ENCODE measurements around the gene OR3A2. TPM values are rescaled to one million over a fixed set of nuclear protein-coding genes. Genes with fewer than 3 reads are reported as not detected.
"Not testable (repeated sequence)": the region's sequence is repeated elsewhere in the genome, so short reads cannot be mapped to it uniquely, and the experiment has no call there.

The OR3A2 gene
- total RNA-seq, 1 donor from 2014 or later, result not detected

DNA sequence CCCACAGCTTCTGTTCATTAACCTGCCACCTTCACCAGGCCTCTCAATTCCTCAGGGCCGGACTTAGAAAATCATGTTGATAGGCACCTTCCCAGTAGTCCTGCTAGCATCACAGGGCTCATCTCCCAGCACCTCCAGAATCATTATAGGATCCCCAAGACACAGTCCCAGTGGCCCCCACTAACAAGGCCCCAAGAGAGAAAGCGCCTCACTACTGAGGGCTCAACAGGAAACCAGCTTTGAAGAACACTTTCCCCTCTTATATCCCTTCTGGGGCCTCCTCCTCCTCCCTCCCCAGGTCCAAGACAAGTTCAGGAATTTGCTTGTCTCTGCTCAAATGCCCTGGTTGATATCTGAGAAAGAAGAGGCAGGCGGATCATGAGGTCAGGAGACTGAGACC, 25.0 kb upstream of the OR3A2 start, which contains the start of gene OR3A3:
TSS of gene OR3A3 (plus strand) at position 301 of the 400 bp plus-strand sequence.
- no peak within 1 kb of the TSS for H3K27ac Mint-ChIP-seq (ENCODE audit: unreplicated experiment)
- TF ChIP-seq, protein P1, sequence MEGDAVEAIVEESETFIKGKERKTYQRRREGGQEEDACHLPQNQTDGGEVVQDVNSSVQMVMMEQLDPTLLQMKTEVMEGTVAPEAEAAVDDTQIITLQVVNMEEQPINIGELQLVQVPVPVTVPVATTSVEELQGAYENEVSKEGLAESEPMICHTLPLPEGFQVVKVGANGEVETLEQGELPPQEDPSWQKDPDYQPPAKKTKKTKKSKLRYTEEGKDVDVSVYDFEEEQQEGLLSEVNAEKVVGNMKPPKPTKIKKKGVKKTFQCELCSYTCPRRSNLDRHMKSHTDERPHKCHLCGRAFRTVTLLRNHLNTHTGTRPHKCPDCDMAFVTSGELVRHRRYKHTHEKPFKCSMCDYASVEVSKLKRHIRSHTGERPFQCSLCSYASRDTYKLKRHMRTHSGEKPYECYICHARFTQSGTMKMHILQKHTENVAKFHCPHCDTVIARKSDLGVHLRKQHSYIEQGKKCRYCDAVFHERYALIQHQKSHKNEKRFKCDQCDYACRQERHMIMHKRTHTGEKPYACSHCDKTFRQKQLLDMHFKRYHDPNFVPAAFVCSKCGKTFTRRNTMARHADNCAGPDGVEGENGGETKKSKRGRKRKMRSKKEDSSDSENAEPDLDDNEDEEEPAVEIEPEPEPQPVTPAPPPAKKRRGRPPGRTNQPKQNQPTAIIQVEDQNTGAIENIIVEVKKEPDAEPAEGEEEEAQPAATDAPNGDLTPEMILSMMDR (IDR thresholded peaks at IDR 0.05), result no peak
- peaks cover 2% of the 10 kb centered on the region for H3K27me3 Mint-ChIP-seq (ENCODE audit: low read depth)
- H3K9me3 Mint-ChIP-seq (ENCODE audit: low read depth), result peaks cover 29% of the 10 kb centered on the region
- H3K36me3 Mint-ChIP-seq (ENCODE audit: low read depth), result peaks cover 2% of the 10 kb centered on the region
- H3K4me3 Mint-ChIP-seq (ENCODE audit: unreplicated experiment), result no peak within 1 kb of the TSS
- H3K4me1 Mint-ChIP-seq (ENCODE audit: low read depth), result no peaks in the 10 kb centered on the region
- no peak for DNase-seq (ENCODE audit: low spot score)

DNA sequence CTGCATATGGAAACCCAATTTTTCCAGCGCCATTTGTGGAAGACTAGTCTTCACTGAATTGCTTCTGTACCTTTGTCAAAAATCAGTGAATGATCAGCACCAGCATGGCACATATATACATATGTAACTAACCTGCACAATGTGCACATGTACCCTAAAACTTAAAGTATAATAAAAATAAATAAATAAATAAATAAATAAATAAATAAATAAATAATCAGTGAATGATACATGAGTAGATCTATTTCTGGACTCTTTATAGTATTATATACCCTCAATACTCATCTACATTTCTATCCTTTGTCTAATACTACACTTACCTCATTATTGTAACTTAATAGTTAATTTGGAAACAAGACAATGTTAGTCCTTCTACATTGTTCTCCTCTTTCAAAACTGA, 17.7 kb upstream of the OR3A2 start:
- DNase-seq (ENCODE audit: low spot score); H3K27ac Mint-ChIP-seq (ENCODE audit: unreplicated experiment); H3K36me3 Mint-ChIP-seq (ENCODE audit: low read depth); H3K4me1 Mint-ChIP-seq (ENCODE audit: low read depth); H3K27me3 Mint-ChIP-seq (ENCODE audit: low read depth); H3K4me3 Mint-ChIP-seq (ENCODE audit: unreplicated experiment): not testable (repeated sequence)
- H3K9me3 Mint-ChIP-seq (ENCODE audit: low read depth), result peaks cover 34% of the 10 kb centered on the region

DNA sequence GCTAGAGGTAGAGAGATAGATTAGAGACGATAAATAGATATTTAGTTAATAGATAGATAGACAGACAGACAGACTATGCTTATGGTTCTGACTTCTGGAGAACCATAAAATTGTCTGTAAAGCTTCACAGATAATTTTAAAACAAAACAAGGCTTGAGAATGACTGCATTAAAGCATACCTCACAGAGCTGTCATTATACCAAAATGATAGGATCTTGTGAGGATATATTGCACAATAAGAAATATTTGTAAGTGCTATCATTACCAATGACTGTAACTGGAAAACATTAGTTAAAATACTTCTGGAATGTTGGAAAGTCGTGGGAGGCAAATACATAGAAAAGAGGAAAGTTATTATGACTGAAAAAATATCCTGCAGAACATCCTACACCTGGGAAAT, 15.7 kb upstream of the OR3A2 start:
- DNase-seq (ENCODE audit: low spot score), result no peak
- TF ChIP-seq, protein P1 (IDR thresholded peaks at IDR 0.05), result no peak
- peaks cover 24% of the 10 kb centered on the region for H3K9me3 Mint-ChIP-seq (ENCODE audit: low read depth)

DNA sequence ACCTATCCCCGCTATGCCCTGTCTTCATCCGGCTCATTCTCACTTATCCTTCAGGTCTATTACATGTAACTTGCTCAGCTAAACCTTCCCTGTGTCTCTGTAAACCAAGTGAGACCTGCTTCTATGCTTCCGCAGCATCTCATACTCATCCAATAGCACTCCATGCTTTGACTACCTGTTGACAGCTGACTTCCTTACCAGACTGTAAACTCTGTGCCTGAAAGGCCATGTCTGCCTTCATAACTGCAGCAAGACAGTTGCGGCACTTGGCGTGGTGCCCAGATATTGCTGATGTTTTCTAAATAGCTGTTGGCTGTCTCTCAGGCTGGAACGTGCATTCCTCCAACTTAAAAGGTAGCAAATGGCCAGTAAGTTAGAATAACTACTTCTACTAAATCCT, 13.9 kb upstream of the OR3A2 start:
- H3K27ac Mint-ChIP-seq (ENCODE audit: unreplicated experiment), result no peak overlapping the region
- no peak overlapping the region for H3K4me3 Mint-ChIP-seq (ENCODE audit: unreplicated experiment)
- peaks cover 9% of the 10 kb centered on the region for H3K9me3 Mint-ChIP-seq (ENCODE audit: low read depth)
- H3K4me1 Mint-ChIP-seq (ENCODE audit: low read depth), result no peaks in the 10 kb centered on the region
- no peak for DNase-seq (ENCODE audit: low spot score)
- no peaks in the 10 kb centered on the region for H3K27me3 Mint-ChIP-seq (ENCODE audit: low read depth)
- no peaks in the 10 kb centered on the region for H3K36me3 Mint-ChIP-seq (ENCODE audit: low read depth)
- TF ChIP-seq, protein P1 (IDR thresholded peaks at IDR 0.05), result no peak

More for the DNA sequence above, 15.7 kb upstream of the OR3A2 start:
- H3K27ac Mint-ChIP-seq (ENCODE audit: unreplicated experiment), result no peak overlapping the region
- H3K4me3 Mint-ChIP-seq (ENCODE audit: unreplicated experiment), result no peak overlapping the region
- H3K4me1 Mint-ChIP-seq (ENCODE audit: low read depth), result no peaks in the 10 kb centered on the region
- no peaks in the 10 kb centered on the region for H3K27me3 Mint-ChIP-seq (ENCODE audit: low read depth)
- no peaks in the 10 kb centered on the region for H3K36me3 Mint-ChIP-seq (ENCODE audit: low read depth)

DNA sequence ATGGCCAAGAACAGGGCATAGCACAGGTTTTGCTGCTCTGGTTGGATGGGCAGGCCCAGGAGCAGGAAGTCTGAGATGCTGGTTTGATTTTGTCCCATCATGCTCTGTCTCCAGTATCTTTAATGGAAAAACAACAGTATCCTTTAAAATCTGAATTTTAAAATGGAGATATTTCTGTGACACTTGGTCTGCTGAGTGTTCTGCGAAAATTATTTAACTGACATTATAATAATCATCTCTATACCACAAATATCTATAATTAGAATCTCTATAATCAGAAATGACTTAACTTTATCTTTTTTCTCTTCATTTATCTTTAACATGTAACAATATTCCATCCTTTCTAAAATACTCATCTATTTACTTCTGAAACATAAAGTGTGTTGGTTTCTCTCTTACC, 12.2 kb upstream of the OR3A2 start, which contains the start of gene OR1E1:
TSS of gene OR1E1 (minus strand) at position 101 of the 400 bp plus-strand sequence. CDS start at position 101, 0 bp downstream.
- Mint-ChIP-seq H3K36me3 (ENCODE audit: low read depth) (no peaks in the 10 kb centered on the region), H3K4me3 (ENCODE audit: unreplicated experiment) (no peak within 1 kb of the TSS), H3K4me1 (ENCODE audit: low read depth) (no peaks in the 10 kb centered on the region), H3K9me3 (ENCODE audit: low read depth) (peaks cover 8% of the 10 kb centered on the region), H3K27me3 (ENCODE audit: low read depth) (no peaks in the 10 kb centered on the region), H3K27ac (ENCODE audit: unreplicated experiment) (no peak within 1 kb of the TSS)
- TF ChIP-seq, protein P1 (IDR thresholded peaks at IDR 0.05), result no peak
- no peak for DNase-seq (ENCODE audit: low spot score)

DNA sequence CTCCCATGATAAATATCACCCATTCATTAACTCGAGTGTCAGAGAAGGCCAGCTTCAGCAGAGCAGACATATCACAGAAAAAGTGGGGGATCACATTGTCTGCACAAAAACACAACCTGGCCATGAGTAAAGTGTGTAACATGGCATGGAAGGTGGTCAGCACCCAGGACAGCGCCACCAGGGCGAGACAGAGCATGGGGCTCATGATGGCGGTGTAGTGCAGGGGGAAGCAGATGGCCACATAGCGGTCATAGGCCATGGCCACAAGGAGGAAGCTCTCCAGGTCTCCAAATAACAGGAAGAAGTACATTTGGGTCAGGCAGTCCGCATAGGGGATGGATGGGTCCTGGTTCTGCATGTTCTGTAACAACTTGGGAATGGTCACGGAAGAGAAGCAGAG, 11.7 kb upstream of the OR3A2 start:
- H3K36me3 Mint-ChIP-seq (ENCODE audit: low read depth); H3K27me3 Mint-ChIP-seq (ENCODE audit: low read depth); H3K4me3 Mint-ChIP-seq (ENCODE audit: unreplicated experiment); H3K9me3 Mint-ChIP-seq (ENCODE audit: low read depth); H3K27ac Mint-ChIP-seq (ENCODE audit: unreplicated experiment); DNase-seq (ENCODE audit: low spot score); H3K4me1 Mint-ChIP-seq (ENCODE audit: low read depth): not testable (repeated sequence)

Data from chondrocyte (in vitro differentiated cells).